Brain microvascular endothelial cell (primary cell): ENCODE measurements around the gene MAGEB6.
"Not testable (repeated sequence)": the region's sequence is repeated elsewhere in the genome, so short reads cannot be mapped to it uniquely, and the experiment has no call there.

ENCODE experiments used
- DNase-seq: peaks from one replicate; pipeline ENCODE4 v3.0.0-alpha.2; 2020
- H3K27ac ChIP-seq: fragments of 250-450 bp; sonication (Bioruptor Pico); 2 replicates; pipeline ENCODE4 v1.5.1; 2020; ENCODE audit warnings: mild to moderate bottlenecking, moderate library complexity
- H3K27me3 ChIP-seq: fragments of 250-450 bp; sonication (Bioruptor Pico); replicated peaks from 2 replicates; pipeline ENCODE4 v1.5.1; 2020; ENCODE audit warnings: mild to moderate bottlenecking
- H3K36me3 ChIP-seq: fragments of 250-450 bp; sonication (Bioruptor Pico); replicated peaks from 2 replicates; pipeline ENCODE4 v1.5.1; 2020; ENCODE audit warnings: mild to moderate bottlenecking
- H3K4me3 ChIP-seq: 2 replicates; pipeline ENCODE4 v1.5.1; 2011; ENCODE audit warnings: low read depth, mild to moderate bottlenecking, control low read depth, low read length, moderate library complexity
- CTCF ChIP-seq: IDR thresholded peaks from 2 replicates; pipeline ENCODE4 v1.5.1; 2011; ENCODE audit warnings: low read depth, mild to moderate bottlenecking, moderate library complexity, low read length, control low read depth, inconsistent platforms; ENCODE audit errors: missing control alignments
- in situ Hi-C: cut with HindIII; loops from 2 replicates; pipeline ENCODE4 v1.10.0; 2017; ENCODE audit warnings: low sequenced_read_pairs, low pct_ligation_motif_present

MAGEB6 gene

GRCh38 chrX:26192204-26192603 lies at the start of gene MAGEB6:
TSS of gene MAGEB6 (plus strand) at chrX:26192440. CDS start at chrX:26193847, 1,407 bp downstream.
- H3K27me3 ChIP-seq, result no peaks in the 10 kb centered on the region
- no peak within 1 kb of the TSS for H3K4me3 ChIP-seq
- no peak for DNase-seq
- no peaks in the 10 kb centered on the region for H3K36me3 ChIP-seq
- in situ Hi-C loops, result no loop called here
- H3K27ac ChIP-seq, result no peak within 1 kb of the TSS
- TF ChIP-seq CTCF, result no peak

- Histone ChIP-seq H3K27me3 (no peaks in the 10 kb centered on the region), H3K4me3 (no peak overlapping the region), H3K36me3 (no peaks in the 10 kb centered on the region), H3K27ac (no peak overlapping the region)
- DNase-seq, result no peak
- in situ Hi-C loops, result no loop called here
- no peak for TF ChIP-seq CTCF
Measured at GRCh38 chrX:26146024-26146423, 46.2 kb upstream of the MAGEB6 start.

- H3K27me3 ChIP-seq, result no peaks in the 10 kb centered on the region
- no peaks in the 10 kb centered on the region for H3K36me3 ChIP-seq
- no peak for DNase-seq
- H3K4me3 ChIP-seq, result no peak within 1 kb of the TSS
- in situ Hi-C loops, result no loop called here
- no peak within 1 kb of the TSS for H3K27ac ChIP-seq
- no peak for TF ChIP-seq CTCF
Measured at GRCh38 chrX:26160301-26160700, 31.9 kb upstream of the MAGEB6 start, which contains the start of gene MAGEB6B. TSS of gene MAGEB6B (plus strand) at chrX:26160601. CDS start at chrX:26160601, 0 bp downstream.

- H3K27ac ChIP-seq, result no peak overlapping the region
- no peak for DNase-seq
- H3K4me3 ChIP-seq, result no peak overlapping the region
- in situ Hi-C loops, result no loop called here
- no peaks in the 10 kb centered on the region for H3K36me3 ChIP-seq
- H3K27me3 ChIP-seq, result no peaks in the 10 kb centered on the region
- TF ChIP-seq CTCF, result no peak
Measured at GRCh38 chrX:26203561-26203960, 11.3 kb downstream of the MAGEB6 start.

GRCh38 chrX:26204717-26205116 lies 12.5 kb downstream of the MAGEB6 start:
- DNase-seq, H3K27ac ChIP-seq, H3K4me3 ChIP-seq, H3K36me3 ChIP-seq, H3K27me3 ChIP-seq, in situ Hi-C loops: not testable (repeated sequence)

- Histone ChIP-seq H3K4me3 (no peak overlapping the region), H3K27me3 (no peaks in the 10 kb centered on the region), H3K36me3 (no peaks in the 10 kb centered on the region), H3K27ac (no peak overlapping the region)
- in situ Hi-C loops, result no loop called here
- TF ChIP-seq CTCF, result no peak
- no peak for DNase-seq
Measured at GRCh38 chrX:26208012-26208411, 15.8 kb downstream of the MAGEB6 start.
